HepG2 (cell line): ENCODE results near the gene HYI. TPM values are rescaled to one million over a fixed set of nuclear protein-coding genes. Genes with fewer than 3 reads are reported as not detected.

ENCODE experiments used
- ATAC-seq: fragments of 200-7000 bp; cut with Tn5 transposase; 3 replicates; pipeline ENCODE4 v1.9.1; 2020; ENCODE audit warnings: mild to moderate bottlenecking, moderate library complexity
- BruUV-seq: library from RNA; stranded (reverse); fragments of 400-500 nt; replicated peaks from 2 replicates; lab custom pipeline; 2021; lab: Mats Ljungman, UMichigan
- CTCF ChIA-PET: fragments of 300-600 bp; formaldehyde crosslinking; extraction: SDS; loops from one replicate; lab custom pipeline; 2021; ENCODE audit warnings: low total read pairs, inconsistent platforms, low intra/inter-chr PET ratio; lab: Yijun Ruan, JAX
- POLR2A ChIA-PET: fragments of 350-600 bp; sonication (Branson Sonifier 250); formaldehyde crosslinking; loops from one replicate; lab custom pipeline; 2020; ENCODE audit warnings: antibody characterized with exemption, inconsistent platforms; lab: Yijun Ruan, JAX
- DNase-seq: peaks from one replicate; pipeline ENCODE4 v3.0.0-alpha.2; 2015; ENCODE audit warnings: low spot score
- FAIRE-seq: peaks from 3 replicates; lab custom pipeline; 2011; peaks lifted over from hg19 to GRCh38; lab: Jason Lieb, UNC
- H2AFZ ChIP-seq: one replicate; pipeline ENCODE4 v1.6.1; 2011; ENCODE audit warnings: low read length, inconsistent platforms
- H3K27ac ChIP-seq: fragments of 300-600 bp; 3 replicates; pipeline ENCODE4 v1.8.0; 2011; ENCODE audit warnings: mixed run types, mild to moderate bottlenecking, mixed read lengths, low read length, inconsistent platforms; ENCODE audit not compliant: insufficient read depth; ENCODE audit errors: extremely low read length
- H3K27me3 ChIP-seq, 2 experiments: fragments of 200-600 bp in 1 of 2; 2 replicates in 1 of 2; 3 replicates in 1 of 2; pipeline versions ENCODE4 v1.6.0 to v1.8.0; 2011; ENCODE audit warnings: low read length in 2 of 2, mild to moderate bottlenecking in 2 of 2, moderate library complexity in 2 of 2, inconsistent platforms in 1 of 2; ENCODE audit not compliant: insufficient read depth in 2 of 2, control insufficient read depth in 1 of 2
- H3K36me3 ChIP-seq, 2 experiments: fragments of 200-600 bp in 1 of 2; replicated peaks in 1 of 2; 2 replicates in 1 of 2; 3 replicates in 1 of 2; pipeline versions ENCODE4 v1.5.1 to v1.8.0; 2011; ENCODE audit warnings: low read length in 2 of 2, inconsistent platforms in 1 of 2; ENCODE audit not compliant: insufficient read depth in 2 of 2, control insufficient read depth in 1 of 2
- H3K4me1 ChIP-seq: 2 replicates; pipeline ENCODE4 v1.5.1; 2012; ENCODE audit warnings: low read length, inconsistent platforms; ENCODE audit not compliant: insufficient read depth
- H3K4me2 ChIP-seq: 2 replicates; pipeline ENCODE4 v1.6.0; 2011; ENCODE audit warnings: low read depth, low read length, inconsistent platforms
- H3K4me3 ChIP-seq, 3 experiments: fragments of 200-600 bp in 1 of 3; sonication (generic), shearing (Covaris generic) in 1 of 3; replicated peaks in 1 of 3; 2 replicates each; pipeline ENCODE4 v1.5.1; 2011 to 2016; ENCODE audit warnings: low read length in 3 of 3, inconsistent platforms in 2 of 3, low read depth in 2 of 3, mild to moderate bottlenecking in 2 of 3, control low read depth in 1 of 3, mixed read lengths in 1 of 3; ENCODE audit not compliant: insufficient read depth in 1 of 3
- H3K79me2 ChIP-seq: one replicate; pipeline ENCODE4 v1.6.1; 2011; ENCODE audit warnings: low read length, inconsistent platforms; ENCODE audit not compliant: insufficient read depth
- H3K9ac ChIP-seq: 2 replicates; pipeline ENCODE4 v1.6.0; 2011; ENCODE audit warnings: mild to moderate bottlenecking, low read depth, low read length, inconsistent platforms; ENCODE audit not compliant: insufficient read depth
- H3K9me3 ChIP-seq: 2 replicates; pipeline ENCODE4 v1.5.1; 2012; ENCODE audit warnings: mild to moderate bottlenecking, low read length
- H4K20me1 ChIP-seq: 2 replicates; pipeline ENCODE4 v1.6.0; 2011; ENCODE audit warnings: inconsistent platforms, mild to moderate bottlenecking, low read length, moderate library complexity; ENCODE audit not compliant: insufficient read depth
- ETV6 ChIP-seq: sonication (generic); formaldehyde crosslinking; conservative IDR thresholded peaks from 2 replicates; pipeline ENCODE4 v1.4.0; 2020; ENCODE audit warnings: missing genetic modification reagents
- HNRNPK ChIP-seq: fragments of 200-400 bp; formaldehyde crosslinking; IDR thresholded peaks from 2 replicates; pipeline ENCODE4 v1.6.1; 2018; ENCODE audit warnings: low read length, low read depth, moderate library complexity, mild to moderate bottlenecking; ENCODE audit not compliant: poor library complexity, severe bottlenecking
- SNAPC5 ChIP-seq: sonication (generic); formaldehyde crosslinking; IDR thresholded peaks from 2 replicates; pipeline ENCODE4 v1.8.1; 2023; ENCODE audit warnings: mild to moderate bottlenecking, missing genetic modification reagents, borderline replicate concordance
- SP5 ChIP-seq: IDR thresholded peaks from 2 replicates; pipeline ENCODE4 v1.6.1; 2016; ENCODE audit warnings: low read depth, borderline replicate concordance
- SSRP1 ChIP-seq: IDR thresholded peaks from 2 replicates; pipeline ENCODE4 v1.6.1; 2016; ENCODE audit warnings: control low read depth
- STAT6 ChIP-seq: sonication (generic); formaldehyde crosslinking; IDR thresholded peaks from 2 replicates; pipeline ENCODE4 v1.4.0; 2020; ENCODE audit warnings: missing genetic modification reagents, mild to moderate bottlenecking, borderline replicate concordance
- TOPORS ChIP-seq: sonication (generic); formaldehyde crosslinking; IDR thresholded peaks from 2 replicates; pipeline ENCODE4 v1.8.0; 2023; ENCODE audit warnings: mild to moderate bottlenecking, missing genetic modification reagents
- ZNF557 ChIP-seq: sonication (generic); formaldehyde crosslinking; IDR thresholded peaks from 2 replicates; pipeline ENCODE4 v1.4.0; 2020; ENCODE audit warnings: missing genetic modification reagents
- ZNF572 ChIP-seq: sonication (generic); formaldehyde crosslinking; IDR thresholded peaks from 2 replicates; pipeline ENCODE4 v1.5.1; 2020; ENCODE audit warnings: mild to moderate bottlenecking, missing genetic modification reagents
- ZNF780A ChIP-seq: sonication (generic); formaldehyde crosslinking; IDR thresholded peaks from 2 replicates; pipeline ENCODE4 v1.8.0; 2022; ENCODE audit warnings: mild to moderate bottlenecking, missing genetic modification reagents, moderate library complexity
- ZNF850 ChIP-seq: sonication (generic); formaldehyde crosslinking; conservative IDR thresholded peaks from 2 replicates; pipeline ENCODE4 v1.9.0; 2021; ENCODE audit warnings: mild to moderate bottlenecking, missing genetic modification reagents
- ZSCAN31 ChIP-seq: sonication (generic); formaldehyde crosslinking; IDR thresholded peaks from 2 replicates; pipeline ENCODE4 v1.5.0; 2020; ENCODE audit warnings: low read depth, mild to moderate bottlenecking, missing genetic modification reagents
- WGBS: methylation state at CpG from one replicate; pipeline ENCODE4 v1.1.6; 2017; ENCODE audit warnings: low lambda C conversion rate; 5-methylcytosine and 5-hydroxymethylcytosine counted together
- in situ Hi-C: cut with HindIII; loops from 2 replicates; pipeline ENCODE4 v1.10.0; 2017; ENCODE audit warnings: low pct_unique_long_range_greater_than_20kb; ENCODE audit not compliant: extremely low pct_ligation_motif_present
- intact Hi-C: fragments of 100-400 bp; cut with micrococcal nuclease; formaldehyde crosslinking; loops from one replicate; pipeline ENCODE4 v1.10.0; 2022; ENCODE audit not compliant: unreplicated experiment
- polyA plus RNA-seq, 8 experiments: library from polyadenylated mRNA; depleted of rRNA in 3 of 8; stranded (reverse) in 7 of 8; unstranded in 1 of 8; fragments of >200 nt; fragmentation: Illumina TruSeq in 4 of 8; extraction: Trizol in 4 of 8; gene quantifications; 2 replicates each; pipeline versions ENCODE4 v1.2.1 to v1.2.3, GENCODE V29; 2011 to 2016; ENCODE audit warnings: low read depth in 4 of 8, missing spikeins in 1 of 8, mixed read lengths in 1 of 8; ENCODE audit not compliant: insufficient read depth in 1 of 8
- total RNA-seq, 5 experiments: library from RNA; depleted of rRNA; stranded (reverse); fragments of >200 nt; fragmentation: Illumina TruSeq; extraction: Trizol; gene quantifications; 2 replicates each; pipeline ENCODE4 v1.2.3, GENCODE V29; 2016; ENCODE audit warnings: low read depth in 1 of 5
- TF ChIP-seq, protein P1 (sequence below): sonication (generic); formaldehyde crosslinking; IDR thresholded peaks from 2 replicates; pipeline ENCODE4 v1.4.0; 2020; ENCODE audit warnings: missing genetic modification reagents

Gene HYI
- total and polyA plus RNA-seq, 2 of the 13 experiments (the other 11 are each of a cell fraction or from before 2014, with no cell fraction given), result not detected

- Histone ChIP-seq H3K4me2 (no peak overlapping the region), H3K9ac (no peak overlapping the region), H3K4me1 (peaks cover 16% of the 10 kb centered on the region), H4K20me1 (no peaks in the 10 kb centered on the region), H3K79me2 (no peaks in the 10 kb centered on the region), H3K27me3 (no peaks in the 10 kb centered on the region), H3K9me3 (no peaks in the 10 kb centered on the region), H3K36me3 (peaks cover 27 to 63% of the 10 kb centered on the region in 2 experiments), H2AFZ (no peak overlapping the region), H3K4me3 (no peak overlapping the region), H3K27ac (no peak overlapping the region)
- no peak for TF ChIP-seq SSRP1 (CRISPR knock-in tag)
- no peak for TF ChIP-seq STAT6 (CRISPR knock-in tag)
- TF ChIP-seq ZNF557 (CRISPR knock-in tag), result no peak
- no peak for TF ChIP-seq ZNF572 (CRISPR knock-in tag)
- no peak for TF ChIP-seq HNRNPK
- no peak for TF ChIP-seq TOPORS
- no peak for TF ChIP-seq ZNF780A (CRISPR knock-in tag)
- no peak for TF ChIP-seq ZSCAN31 (CRISPR knock-in tag)
- no peak for TF ChIP-seq SP5 (CRISPR knock-in tag)
- TF ChIP-seq, protein P1, sequence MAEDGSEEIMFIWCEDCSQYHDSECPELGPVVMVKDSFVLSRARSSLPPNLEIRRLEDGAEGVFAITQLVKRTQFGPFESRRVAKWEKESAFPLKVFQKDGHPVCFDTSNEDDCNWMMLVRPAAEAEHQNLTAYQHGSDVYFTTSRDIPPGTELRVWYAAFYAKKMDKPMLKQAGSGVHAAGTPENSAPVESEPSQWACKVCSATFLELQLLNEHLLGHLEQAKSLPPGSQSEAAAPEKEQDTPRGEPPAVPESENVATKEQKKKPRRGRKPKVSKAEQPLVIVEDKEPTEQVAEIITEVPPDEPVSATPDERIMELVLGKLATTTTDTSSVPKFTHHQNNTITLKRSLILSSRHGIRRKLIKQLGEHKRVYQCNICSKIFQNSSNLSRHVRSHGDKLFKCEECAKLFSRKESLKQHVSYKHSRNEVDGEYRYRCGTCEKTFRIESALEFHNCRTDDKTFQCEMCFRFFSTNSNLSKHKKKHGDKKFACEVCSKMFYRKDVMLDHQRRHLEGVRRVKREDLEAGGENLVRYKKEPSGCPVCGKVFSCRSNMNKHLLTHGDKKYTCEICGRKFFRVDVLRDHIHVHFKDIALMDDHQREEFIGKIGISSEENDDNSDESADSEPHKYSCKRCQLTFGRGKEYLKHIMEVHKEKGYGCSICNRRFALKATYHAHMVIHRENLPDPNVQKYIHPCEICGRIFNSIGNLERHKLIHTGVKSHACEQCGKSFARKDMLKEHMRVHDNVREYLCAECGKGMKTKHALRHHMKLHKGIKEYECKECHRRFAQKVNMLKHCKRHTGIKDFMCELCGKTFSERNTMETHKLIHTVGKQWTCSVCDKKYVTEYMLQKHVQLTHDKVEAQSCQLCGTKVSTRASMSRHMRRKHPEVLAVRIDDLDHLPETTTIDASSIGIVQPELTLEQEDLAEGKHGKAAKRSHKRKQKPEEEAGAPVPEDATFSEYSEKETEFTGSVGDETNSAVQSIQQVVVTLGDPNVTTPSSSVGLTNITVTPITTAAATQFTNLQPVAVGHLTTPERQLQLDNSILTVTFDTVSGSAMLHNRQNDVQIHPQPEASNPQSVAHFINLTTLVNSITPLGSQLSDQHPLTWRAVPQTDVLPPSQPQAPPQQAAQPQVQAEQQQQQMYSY, result no peak
- TF ChIP-seq ETV6 (CRISPR knock-in tag), result no peak
- no peak for TF ChIP-seq ZNF850 (CRISPR knock-in tag)
- TF ChIP-seq SNAPC5 (CRISPR knock-in tag), result no peak
- BruUV-seq, result no TSS peak
- WGBS, result 89% methylated on average over 10 of the region's 10 CpGs
- no peak for FAIRE-seq
- CTCF ChIA-PET, result no interaction called here
- in situ Hi-C loops, result loop anchor here (25.0 kb wide), 1 partner anchor 509 kb away; no protein-coding TSS in a partner anchor
- intact Hi-C loops, result no loop called here
- ATAC-seq, result no peak
- POLR2A ChIA-PET, result no interaction called here
- DNase-seq, result no peak
Measured at GRCh38 chr1:43420874-43421273, 32.9 kb downstream of the HYI start.
